ENCODE measurements around the gene DPP6.

DNA sequence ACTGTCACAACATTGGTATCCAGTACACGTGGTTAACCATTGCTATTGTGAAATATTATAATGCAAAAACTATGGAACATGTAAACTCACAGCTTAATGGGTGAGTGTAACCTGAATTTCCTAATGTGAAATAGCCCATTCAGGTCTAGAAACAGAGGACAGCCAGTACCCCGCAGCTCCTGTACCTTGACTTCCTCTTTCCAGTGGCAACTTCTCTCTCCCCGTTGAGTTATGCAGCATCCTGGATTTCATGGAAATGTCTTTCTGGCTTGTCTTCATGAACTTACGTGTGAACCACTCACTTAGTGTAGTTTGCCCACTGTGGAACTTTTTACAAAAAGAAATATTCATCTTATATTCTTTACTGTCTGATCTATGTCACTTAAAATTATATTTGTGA, 384.4 kb downstream of the DPP6 start:
- TF ChIP-seq, protein P1, sequence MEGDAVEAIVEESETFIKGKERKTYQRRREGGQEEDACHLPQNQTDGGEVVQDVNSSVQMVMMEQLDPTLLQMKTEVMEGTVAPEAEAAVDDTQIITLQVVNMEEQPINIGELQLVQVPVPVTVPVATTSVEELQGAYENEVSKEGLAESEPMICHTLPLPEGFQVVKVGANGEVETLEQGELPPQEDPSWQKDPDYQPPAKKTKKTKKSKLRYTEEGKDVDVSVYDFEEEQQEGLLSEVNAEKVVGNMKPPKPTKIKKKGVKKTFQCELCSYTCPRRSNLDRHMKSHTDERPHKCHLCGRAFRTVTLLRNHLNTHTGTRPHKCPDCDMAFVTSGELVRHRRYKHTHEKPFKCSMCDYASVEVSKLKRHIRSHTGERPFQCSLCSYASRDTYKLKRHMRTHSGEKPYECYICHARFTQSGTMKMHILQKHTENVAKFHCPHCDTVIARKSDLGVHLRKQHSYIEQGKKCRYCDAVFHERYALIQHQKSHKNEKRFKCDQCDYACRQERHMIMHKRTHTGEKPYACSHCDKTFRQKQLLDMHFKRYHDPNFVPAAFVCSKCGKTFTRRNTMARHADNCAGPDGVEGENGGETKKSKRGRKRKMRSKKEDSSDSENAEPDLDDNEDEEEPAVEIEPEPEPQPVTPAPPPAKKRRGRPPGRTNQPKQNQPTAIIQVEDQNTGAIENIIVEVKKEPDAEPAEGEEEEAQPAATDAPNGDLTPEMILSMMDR (IDR thresholded peaks at IDR 0.05): no peak
- TF ChIP-seq ZBTB21 (CRISPR knock-in tag; IDR thresholded peaks at IDR 0.05; ENCODE audit: borderline replicate concordance): no peak
- TF ChIP-seq, protein P2, sequence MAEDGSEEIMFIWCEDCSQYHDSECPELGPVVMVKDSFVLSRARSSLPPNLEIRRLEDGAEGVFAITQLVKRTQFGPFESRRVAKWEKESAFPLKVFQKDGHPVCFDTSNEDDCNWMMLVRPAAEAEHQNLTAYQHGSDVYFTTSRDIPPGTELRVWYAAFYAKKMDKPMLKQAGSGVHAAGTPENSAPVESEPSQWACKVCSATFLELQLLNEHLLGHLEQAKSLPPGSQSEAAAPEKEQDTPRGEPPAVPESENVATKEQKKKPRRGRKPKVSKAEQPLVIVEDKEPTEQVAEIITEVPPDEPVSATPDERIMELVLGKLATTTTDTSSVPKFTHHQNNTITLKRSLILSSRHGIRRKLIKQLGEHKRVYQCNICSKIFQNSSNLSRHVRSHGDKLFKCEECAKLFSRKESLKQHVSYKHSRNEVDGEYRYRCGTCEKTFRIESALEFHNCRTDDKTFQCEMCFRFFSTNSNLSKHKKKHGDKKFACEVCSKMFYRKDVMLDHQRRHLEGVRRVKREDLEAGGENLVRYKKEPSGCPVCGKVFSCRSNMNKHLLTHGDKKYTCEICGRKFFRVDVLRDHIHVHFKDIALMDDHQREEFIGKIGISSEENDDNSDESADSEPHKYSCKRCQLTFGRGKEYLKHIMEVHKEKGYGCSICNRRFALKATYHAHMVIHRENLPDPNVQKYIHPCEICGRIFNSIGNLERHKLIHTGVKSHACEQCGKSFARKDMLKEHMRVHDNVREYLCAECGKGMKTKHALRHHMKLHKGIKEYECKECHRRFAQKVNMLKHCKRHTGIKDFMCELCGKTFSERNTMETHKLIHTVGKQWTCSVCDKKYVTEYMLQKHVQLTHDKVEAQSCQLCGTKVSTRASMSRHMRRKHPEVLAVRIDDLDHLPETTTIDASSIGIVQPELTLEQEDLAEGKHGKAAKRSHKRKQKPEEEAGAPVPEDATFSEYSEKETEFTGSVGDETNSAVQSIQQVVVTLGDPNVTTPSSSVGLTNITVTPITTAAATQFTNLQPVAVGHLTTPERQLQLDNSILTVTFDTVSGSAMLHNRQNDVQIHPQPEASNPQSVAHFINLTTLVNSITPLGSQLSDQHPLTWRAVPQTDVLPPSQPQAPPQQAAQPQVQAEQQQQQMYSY (CRISPR knock-in tag; IDR thresholded peaks at IDR 0.05): no peak
